Subcutaneous abdominal adipose tissue (tissue), 5 donors: Measurements from ENCODE around the gene KCNH6.

Experiments
- H3K27ac ChIP-seq: one replicate; pipeline ENCODE4 v1.7.0; 2013; ENCODE audit warnings: low read depth, mild to moderate bottlenecking, inconsistent platforms, low read length, moderate library complexity
- H3K27me3 ChIP-seq, 5 donors: one replicate each; pipeline ENCODE4 v1.7.0; 2013; ENCODE audit warnings: low read length in 5 of 5, inconsistent platforms in 1 of 5; ENCODE audit not compliant: control insufficient read depth in 5 of 5, insufficient read depth in 4 of 5
- H3K36me3 ChIP-seq, 5 donors: one replicate each; pipeline ENCODE4 v1.7.0; 2013; ENCODE audit warnings: low read length in 5 of 5; ENCODE audit not compliant: control insufficient read depth in 5 of 5, insufficient read depth in 5 of 5
- H3K4me1 ChIP-seq, 5 donors: one replicate each; pipeline ENCODE4 v1.7.0; 2013; ENCODE audit warnings: low read length in 5 of 5, mild to moderate bottlenecking in 3 of 5, moderate library complexity in 1 of 5; ENCODE audit not compliant: control insufficient read depth in 5 of 5, insufficient read depth in 5 of 5
- H3K4me3 ChIP-seq, 5 donors: one replicate each; pipeline ENCODE4 v1.7.0; 2013; ENCODE audit warnings: low read length in 5 of 5, low read depth in 1 of 5
- H3K9ac ChIP-seq, 5 donors: one replicate each; pipeline ENCODE4 v1.7.0; 2013; ENCODE audit warnings: low read length in 5 of 5, mild to moderate bottlenecking in 4 of 5, moderate library complexity in 3 of 5
- H3K9me3 ChIP-seq, 5 donors: one replicate each; pipeline ENCODE4 v1.7.0; 2013; ENCODE audit warnings: low read length in 5 of 5; ENCODE audit not compliant: control insufficient read depth in 5 of 5
- donor health status: healthy.
- donor health status: healthy.
- donor health status: healthy.
- donor health status: healthy.
- donor health status: healthy.

The KCNH6 gene

GRCh38 chr17:63549289-63549945 lies 26.3 kb downstream of the KCNH6 start:
- no peaks in the 10 kb centered on the region for H3K9me3 ChIP-seq
- peak overlapping the region; percentile 73 to 95 (median 89) for H3K9ac ChIP-seq
- H3K4me1 ChIP-seq, result peaks cover 1 to 35% (median 26%) of the 10 kb centered on the region in 5 donors
- H3K27ac ChIP-seq, result peak overlapping the region; percentile 94
- peak overlapping the region; percentile 53 to 98 (median 81) for H3K4me3 ChIP-seq
- no peaks in the 10 kb centered on the region for H3K27me3 ChIP-seq
- H3K36me3 ChIP-seq, result no peaks in the 10 kb centered on the region

- Histone ChIP-seq H3K4me3 (peak within 1 kb of the TSS; percentile 95 to 99 (median 97)), H3K27ac (peak within 1 kb of the TSS; percentile 94), H3K9me3 (no peaks in the 10 kb centered on the region), H3K9ac (peak within 1 kb of the TSS; percentile 89 to 98 (median 97)), H3K4me1 (peaks cover 1 to 36% (median 26%) of the 10 kb centered on the region in 5 donors), H3K27me3 (no peaks in the 10 kb centered on the region), H3K36me3 (no peaks in the 10 kb centered on the region)
Measured at GRCh38 chr17:63549946-63550816, 27.0 kb downstream of the KCNH6 start, which contains the start of gene DCAF7. Gene DCAF7, plus strand, starts transcription at chr17:63550477. Its CDS starts 201 bp downstream, at chr17:63550678.

GRCh38 chr17:63550817-63551639 lies 27.9 kb downstream of the KCNH6 start:
- H3K36me3 ChIP-seq, result no peaks in the 10 kb centered on the region
- no peaks in the 10 kb centered on the region for H3K9me3 ChIP-seq
- no peaks in the 10 kb centered on the region for H3K27me3 ChIP-seq
- peak overlapping the region; percentile 94 for H3K27ac ChIP-seq
- H3K9ac ChIP-seq, result peak overlapping the region; percentile 89 to 98 (median 97)
- peaks cover 1 to 36% (median 30%) of the 10 kb centered on the region in 5 donors for H3K4me1 ChIP-seq
- H3K4me3 ChIP-seq, result peak overlapping the region; percentile 95 to 99 (median 97)

GRCh38 chr17:63552211-63552610 lies 29.1 kb downstream of the KCNH6 start:
- peak overlapping the region in 3 of 5 donors; percentile 58 to 97 (median 68) for H3K9ac ChIP-seq
- H3K27ac ChIP-seq, result no peak overlapping the region
- H3K36me3 ChIP-seq, result no peaks in the 10 kb centered on the region
- no peaks in the 10 kb centered on the region for H3K9me3 ChIP-seq
- H3K4me1 ChIP-seq, result peaks cover 1 to 36% (median 30%) of the 10 kb centered on the region in 5 donors
- peak overlapping the region in 4 of 5 donors; percentile 26 to 48 (median 40) for H3K4me3 ChIP-seq
- no peaks in the 10 kb centered on the region for H3K27me3 ChIP-seq

GRCh38 chr17:63555500-63556156 lies 32.5 kb downstream of the KCNH6 start:
- Histone ChIP-seq H3K4me1 (peaks cover 1 to 27% (median 22%) of the 10 kb centered on the region in 5 donors), H3K4me3 (no peak overlapping the region), H3K27ac (no peak overlapping the region), H3K27me3 (no peaks in the 10 kb centered on the region), H3K9ac (peak overlapping the region in 1 of 5 donors; percentile 27), H3K36me3 (no peaks in the 10 kb centered on the region), H3K9me3 (no peaks in the 10 kb centered on the region)

- Histone ChIP-seq H3K9me3 (no peaks in the 10 kb centered on the region), H3K9ac (no peak overlapping the region), H3K36me3 (no peaks in the 10 kb centered on the region), H3K4me1 (peaks cover 0 to 19% (median 10%) of the 10 kb centered on the region in 5 donors), H3K27me3 (no peaks in the 10 kb centered on the region), H3K27ac (no peak overlapping the region), H3K4me3 (no peak overlapping the region)
Measured at GRCh38 chr17:63557416-63557815, 34.3 kb downstream of the KCNH6 start.

GRCh38 chr17:63558441-63558840 lies 35.3 kb downstream of the KCNH6 start:
- Histone ChIP-seq H3K4me1 (peaks cover 0 to 15% (median 4%) of the 10 kb centered on the region in 5 donors), H3K27ac (no peak overlapping the region), H3K9ac (no peak overlapping the region), H3K27me3 (no peaks in the 10 kb centered on the region), H3K9me3 (no peaks in the 10 kb centered on the region), H3K4me3 (no peak overlapping the region), H3K36me3 (no peaks in the 10 kb centered on the region)

GRCh38 chr17:63561819-63562218 lies 38.7 kb downstream of the KCNH6 start:
- H3K27me3 ChIP-seq, result no peaks in the 10 kb centered on the region
- no peak overlapping the region for H3K27ac ChIP-seq
- no peak overlapping the region for H3K4me3 ChIP-seq
- peaks cover 0 to 11% (median 0%) of the 10 kb centered on the region in 5 donors for H3K4me1 ChIP-seq
- H3K9me3 ChIP-seq, result no peaks in the 10 kb centered on the region
- no peak overlapping the region for H3K9ac ChIP-seq
- no peaks in the 10 kb centered on the region for H3K36me3 ChIP-seq

- Histone ChIP-seq H3K9ac (no peak overlapping the region), H3K4me1 (peaks cover 0 to 11% (median 0%) of the 10 kb centered on the region in 5 donors), H3K27ac (no peak overlapping the region), H3K27me3 (no peaks in the 10 kb centered on the region), H3K4me3 (no peak overlapping the region), H3K36me3 (no peaks in the 10 kb centered on the region), H3K9me3 (no peaks in the 10 kb centered on the region)
Measured at GRCh38 chr17:63563339-63563738, 40.2 kb downstream of the KCNH6 start.
